Dermis blood vessel endothelial cell (primary cell): Measurements from ENCODE around the gene CTNNA2. TPM values are rescaled to one million over a fixed set of nuclear protein-coding genes. Genes with fewer than 3 reads are reported as not detected.
"Not testable (repeated sequence)": the region's sequence is repeated elsewhere in the genome, so short reads cannot be mapped to it uniquely, and the experiment has no call there.

ENCODE experiments used
- DNase-seq: peaks from one replicate; pipeline ENCODE4 v3.0.0; 2010
- total RNA-seq: library from RNA; depleted of rRNA; stranded (reverse); fragments of >200 nt; gene quantifications from 2 replicates; pipeline ENCODE4 v1.2.3, GENCODE V29; 2014

The CTNNA2 gene
- total RNA-seq, 1 donor from 2014 or later: not detected

- DNase-seq: no peak
Observed at GRCh38 chr2:80040226-80040625, 527.4 kb downstream of the CTNNA2 start.

DNA sequence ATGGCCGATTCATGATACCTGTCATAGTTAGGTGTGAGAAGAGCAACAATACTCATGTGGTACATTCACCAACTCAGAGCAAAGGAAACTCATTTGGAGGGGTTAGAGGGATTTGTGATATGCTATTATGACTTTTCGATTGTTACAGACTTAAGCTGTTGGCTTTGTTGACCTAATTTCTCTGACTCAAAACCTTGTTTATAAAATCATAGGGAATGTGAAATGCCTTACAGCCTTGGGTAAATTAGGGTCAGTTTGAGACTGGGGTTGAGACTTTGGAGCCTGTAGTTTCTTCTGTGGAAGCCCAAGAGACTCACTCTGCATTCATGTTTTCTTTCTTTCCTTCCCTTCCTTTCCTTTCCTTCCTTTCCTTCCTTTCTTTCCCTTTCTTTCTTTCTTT lies 529.8 kb downstream of the CTNNA2 start:
- DNase-seq: no peak

DNA sequence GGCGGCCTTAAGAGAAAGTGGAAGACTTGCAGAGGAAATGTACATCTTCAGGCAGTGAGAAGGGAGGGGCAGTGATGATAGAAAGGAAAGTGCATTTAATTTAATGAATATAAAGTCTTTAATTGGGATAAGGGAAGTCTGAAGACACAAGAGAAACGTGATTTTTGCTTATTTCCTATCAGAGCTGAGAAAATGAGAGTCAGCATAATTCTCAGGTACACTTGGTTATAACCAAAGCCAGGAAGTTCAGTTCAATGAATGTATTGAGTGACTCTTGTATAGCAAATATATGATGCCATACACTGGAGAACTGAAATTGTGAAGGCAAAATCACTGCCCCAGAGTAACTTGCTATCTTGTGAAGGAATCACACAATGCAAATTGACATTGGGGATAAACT lies 535.4 kb downstream of the CTNNA2 start:
- no peak for DNase-seq

DNA sequence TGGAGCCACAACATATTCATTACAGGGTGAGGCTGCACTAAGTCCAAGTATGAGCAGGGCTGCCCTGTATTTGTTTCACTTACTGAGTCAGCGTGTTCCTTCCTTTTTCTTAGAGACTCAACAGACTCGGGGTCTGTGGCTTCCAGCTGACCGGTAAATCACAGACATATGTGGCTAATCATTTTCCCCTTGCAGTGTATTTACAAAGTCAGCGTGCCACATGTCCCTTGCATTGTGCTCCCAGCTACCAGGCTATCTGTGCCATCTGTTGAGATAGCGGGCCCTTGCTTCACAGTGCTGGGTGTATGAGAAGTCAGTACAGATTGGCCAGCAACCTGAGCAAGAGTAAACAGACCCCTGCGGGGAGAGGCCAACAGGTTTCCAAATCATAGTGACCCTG lies 537.4 kb downstream of the CTNNA2 start:
- DNase-seq: no peak

DNA sequence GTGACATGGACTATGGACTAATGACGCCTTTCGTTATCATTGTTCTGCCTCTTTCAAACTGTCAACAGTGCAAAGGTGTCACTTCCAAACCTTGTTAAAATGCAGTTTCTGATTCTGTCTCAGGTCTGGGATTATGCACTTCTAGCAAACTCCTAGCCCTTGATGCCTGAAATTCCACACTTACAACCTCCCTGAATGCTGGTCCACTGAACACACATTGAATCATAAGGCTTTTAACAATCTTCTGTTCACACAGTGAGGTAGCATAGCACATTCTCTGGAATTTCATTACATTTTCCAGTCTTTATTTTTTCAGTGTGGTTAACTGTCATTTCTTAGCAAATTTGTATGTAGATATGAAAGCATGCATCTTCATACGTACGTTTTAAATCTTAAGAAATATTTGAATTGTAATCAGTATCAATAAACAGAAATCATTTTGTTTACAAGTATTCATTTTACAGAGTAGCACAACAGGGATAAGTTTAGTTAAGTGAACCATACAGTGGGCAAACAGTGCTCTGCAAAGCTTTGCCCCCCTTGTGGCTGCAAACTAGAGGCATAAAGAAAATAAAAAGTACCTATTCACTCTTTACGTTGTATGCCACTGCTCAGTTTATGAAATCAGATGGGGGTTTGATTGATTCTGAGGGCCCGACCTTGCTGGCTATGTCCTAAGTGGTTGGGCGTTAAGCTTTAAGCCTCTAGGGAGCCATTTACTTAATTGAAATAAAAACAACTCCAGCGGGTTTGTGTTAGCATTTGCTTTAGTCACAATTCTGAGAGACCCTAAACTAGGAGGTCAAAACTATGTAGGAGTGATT lies 540.9 kb downstream of the CTNNA2 start:
- DNase-seq: no peak

- no peak for DNase-seq
Observed at GRCh38 chr2:80054346-80054675, 541.5 kb downstream of the CTNNA2 start.

DNA sequence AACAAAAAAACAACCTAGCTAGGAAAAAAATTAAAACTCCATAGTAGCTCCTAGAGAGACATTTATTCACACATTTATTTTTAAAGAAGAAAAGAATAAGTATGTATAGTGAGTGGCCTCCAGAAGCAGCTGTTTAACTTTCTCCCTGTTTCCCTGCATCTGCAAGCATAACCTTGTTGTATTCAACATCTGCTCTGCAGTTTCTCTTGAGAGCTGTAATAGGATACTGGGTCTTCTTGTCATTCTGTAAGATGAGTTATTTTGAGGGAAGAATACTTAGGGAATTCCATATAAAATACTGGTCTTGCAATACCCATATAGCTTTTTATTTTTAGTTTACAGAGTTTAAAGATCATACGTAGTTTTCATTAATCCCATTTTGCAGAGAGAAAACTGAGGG lies 545.1 kb downstream of the CTNNA2 start:
- no peak for DNase-seq

- DNase-seq: no peak
Observed at GRCh38 chr2:80058562-80058961, 545.7 kb downstream of the CTNNA2 start.

DNA sequence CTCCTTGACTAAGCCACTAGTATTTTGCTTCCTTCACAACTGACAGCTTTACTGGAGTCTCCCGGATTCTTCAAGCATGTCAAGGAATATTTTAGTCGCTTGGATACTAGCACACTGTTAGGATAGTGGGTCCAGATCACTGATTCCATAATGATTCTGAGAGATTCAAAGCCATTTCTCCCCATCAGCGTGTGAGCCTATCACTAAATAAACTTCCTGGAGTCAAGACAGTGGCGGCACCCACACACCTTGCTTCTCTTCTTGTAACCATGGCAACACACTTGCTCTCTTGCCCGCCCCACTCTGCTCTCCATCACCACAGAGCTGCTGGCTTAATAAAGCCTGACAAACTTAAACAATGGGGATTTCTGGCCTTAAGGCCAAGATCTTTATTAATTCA lies 546.6 kb downstream of the CTNNA2 start:
- DNase-seq: no peak

DNA sequence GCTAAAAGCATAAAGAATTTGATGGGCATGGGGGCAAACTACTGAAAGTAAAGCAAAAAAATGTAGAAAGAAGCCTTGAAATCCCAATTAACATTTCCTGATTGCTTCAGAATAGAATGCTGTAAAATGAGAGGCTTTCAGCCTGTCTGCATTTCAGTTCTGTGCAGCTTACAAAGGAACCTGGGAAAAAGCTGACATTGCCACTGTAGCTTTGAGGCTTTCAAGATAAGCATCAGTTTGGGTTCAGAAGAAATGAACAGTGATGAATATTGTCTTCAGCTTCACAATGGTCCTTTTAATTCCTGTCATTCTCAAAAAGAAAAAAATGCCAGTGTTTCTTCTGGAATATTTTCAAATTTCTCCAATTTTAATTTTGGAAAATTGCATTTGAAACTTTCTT lies 549.0 kb downstream of the CTNNA2 start:
- no peak for DNase-seq

DNA sequence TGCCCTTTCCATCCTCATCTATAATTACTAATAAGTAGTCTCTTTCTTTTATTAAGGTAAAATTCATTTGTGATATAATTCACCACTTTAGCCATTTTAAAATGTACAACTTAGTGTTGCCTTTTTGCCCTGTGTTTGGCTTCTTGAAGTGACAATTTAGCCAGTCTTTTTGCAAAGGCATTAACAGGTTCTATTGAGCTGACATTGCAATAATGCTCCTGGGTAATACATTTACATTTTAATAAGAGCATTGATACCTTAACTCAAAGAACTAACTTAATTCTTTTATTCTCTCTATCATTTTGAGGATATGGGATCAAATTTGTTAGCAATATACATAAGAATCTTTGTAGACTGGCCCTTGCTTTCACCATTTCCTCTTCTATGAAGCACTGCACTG lies 549.4 kb downstream of the CTNNA2 start:
- DNase-seq: no peak

DNA sequence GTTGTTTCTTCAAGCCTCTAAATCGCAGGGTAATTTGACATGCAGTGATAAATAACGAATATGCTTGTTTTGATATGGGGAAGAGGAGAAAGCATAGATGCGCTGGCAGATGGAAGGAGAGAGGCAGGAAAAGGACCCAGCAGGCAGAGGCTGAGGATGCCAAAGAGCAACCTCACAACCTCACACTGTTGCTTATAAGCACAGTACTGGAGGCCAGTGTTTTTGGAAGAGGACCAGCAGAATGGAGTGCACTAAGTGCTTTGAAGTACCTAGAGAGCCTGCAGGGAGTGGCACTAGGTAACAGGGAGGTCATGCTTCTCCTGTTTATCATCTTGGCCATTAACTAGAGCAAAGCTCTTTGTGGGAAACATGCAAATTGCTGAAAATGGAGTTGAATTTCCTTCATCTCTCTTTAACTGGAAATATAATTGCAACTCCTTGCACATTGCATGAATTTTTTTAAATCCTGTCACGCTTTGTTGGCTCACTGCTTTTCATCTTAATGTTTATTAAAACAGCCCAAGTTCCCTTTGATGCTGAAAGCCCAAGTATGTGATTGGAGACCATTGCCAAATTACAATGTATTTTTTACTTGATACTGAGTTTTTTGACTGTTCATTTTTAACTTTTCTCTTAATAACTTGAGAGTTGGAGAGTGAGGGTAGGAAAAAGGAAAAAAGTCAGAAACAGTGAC lies 555.3 kb downstream of the CTNNA2 start:
- DNase-seq: no peak

GRCh38 chr2:80070587-80070986 lies 557.7 kb downstream of the CTNNA2 start:
- no peak for DNase-seq

DNA sequence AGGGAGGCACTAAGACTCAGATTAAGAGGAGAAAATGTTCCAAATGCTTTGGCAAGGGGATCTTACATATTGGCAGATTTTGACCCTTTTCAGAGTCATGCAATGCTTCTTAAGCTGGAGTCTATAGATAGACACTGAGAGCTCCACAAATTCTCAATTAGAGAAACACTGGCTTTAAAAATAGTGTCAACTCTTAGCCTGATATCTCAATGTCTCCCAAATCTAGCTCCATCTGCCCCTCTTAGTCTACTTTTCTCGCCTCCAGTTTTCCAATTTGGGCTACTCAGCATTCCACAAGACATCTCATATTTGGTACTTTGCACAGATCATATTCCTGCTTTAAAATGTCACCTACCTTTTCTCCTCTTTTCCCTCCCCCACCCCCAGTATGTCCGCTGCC lies 559.1 kb downstream of the CTNNA2 start:
- no peak for DNase-seq

DNA sequence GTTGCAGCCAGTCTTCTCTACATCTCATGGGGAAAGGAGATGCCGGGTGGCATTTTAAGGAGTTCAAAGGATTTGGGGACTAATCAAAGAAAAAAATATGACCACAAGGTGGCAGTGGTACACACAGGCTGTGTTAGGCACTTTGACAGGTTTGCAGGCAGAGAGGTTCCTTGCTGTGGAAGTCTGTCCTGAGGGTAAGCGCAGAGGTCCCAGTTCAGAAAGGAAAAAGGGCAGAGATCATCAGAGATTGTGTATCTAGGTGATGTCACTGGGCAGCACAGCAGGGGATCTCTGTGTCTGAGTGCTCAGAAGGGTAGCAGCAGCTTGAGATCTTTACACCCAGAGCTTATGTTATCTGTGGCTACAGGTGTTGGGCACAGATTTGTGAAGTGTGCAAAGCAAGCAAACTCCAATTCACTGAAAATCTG lies 560.3 kb downstream of the CTNNA2 start:
- peak; percentile 68 for DNase-seq

DNA sequence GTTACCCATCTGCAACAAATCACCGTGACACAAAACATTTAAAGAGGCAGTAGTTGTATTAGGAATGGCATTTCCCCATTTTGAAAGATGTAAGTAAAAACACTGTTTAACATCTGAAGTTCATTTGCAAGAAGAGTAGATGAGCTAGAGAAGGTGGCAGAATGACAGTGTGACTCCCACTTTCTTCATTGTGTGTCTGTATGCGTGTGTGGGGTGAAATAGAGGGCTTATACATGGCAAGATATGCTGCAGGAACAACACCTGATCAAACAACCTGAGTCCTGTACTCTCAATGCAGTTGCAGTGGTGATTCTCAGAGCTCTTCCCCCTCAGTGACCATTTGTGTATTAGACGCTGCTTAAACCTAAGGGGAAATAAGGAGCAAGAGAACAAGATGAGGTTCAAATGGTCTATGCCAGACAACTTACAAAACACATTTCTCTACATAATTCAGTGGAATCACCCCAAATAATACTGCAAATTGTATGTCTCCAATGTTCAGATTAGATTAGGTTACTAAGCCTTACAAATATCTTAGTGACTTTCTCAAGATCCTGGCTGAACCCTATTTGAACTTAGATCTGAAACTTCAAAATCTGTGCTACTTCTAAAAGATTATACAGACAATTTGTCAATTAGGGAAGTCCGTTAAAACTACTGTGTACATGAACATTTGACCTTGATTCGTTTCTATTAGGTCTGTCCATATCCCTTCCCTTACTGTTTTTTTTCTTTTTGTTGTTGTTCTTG lies 561.6 kb downstream of the CTNNA2 start:
- no peak for DNase-seq

GRCh38 chr2:80075719-80076118 lies 562.9 kb downstream of the CTNNA2 start:
- no peak for DNase-seq

- DNase-seq: no peak
Observed at GRCh38 chr2:80078290-80079036, 565.6 kb downstream of the CTNNA2 start.

- no peak for DNase-seq
Observed at GRCh38 chr2:80080957-80081356, 568.1 kb downstream of the CTNNA2 start.

DNA sequence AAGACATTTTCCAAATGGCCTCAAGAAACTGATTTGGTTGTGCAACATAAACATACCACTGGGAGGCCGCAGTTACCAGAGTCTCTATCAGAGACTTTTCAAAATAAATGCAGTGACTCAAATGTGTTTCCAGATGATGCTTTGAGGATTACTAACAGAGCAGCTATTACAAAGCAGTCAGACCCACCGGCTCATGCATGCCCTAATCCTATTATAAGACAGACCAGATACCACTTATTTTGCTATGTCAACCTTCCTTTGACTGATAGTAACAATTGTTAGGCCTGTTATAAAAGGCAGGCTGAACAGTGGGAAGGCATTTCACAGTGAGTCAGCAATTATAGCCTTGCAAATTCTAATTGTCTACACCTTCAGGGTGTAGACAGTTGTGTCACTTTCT lies 574.0 kb downstream of the CTNNA2 start:
- DNase-seq: no peak

GRCh38 chr2:80091237-80091636 lies 578.4 kb downstream of the CTNNA2 start:
- DNase-seq: no peak

DNA sequence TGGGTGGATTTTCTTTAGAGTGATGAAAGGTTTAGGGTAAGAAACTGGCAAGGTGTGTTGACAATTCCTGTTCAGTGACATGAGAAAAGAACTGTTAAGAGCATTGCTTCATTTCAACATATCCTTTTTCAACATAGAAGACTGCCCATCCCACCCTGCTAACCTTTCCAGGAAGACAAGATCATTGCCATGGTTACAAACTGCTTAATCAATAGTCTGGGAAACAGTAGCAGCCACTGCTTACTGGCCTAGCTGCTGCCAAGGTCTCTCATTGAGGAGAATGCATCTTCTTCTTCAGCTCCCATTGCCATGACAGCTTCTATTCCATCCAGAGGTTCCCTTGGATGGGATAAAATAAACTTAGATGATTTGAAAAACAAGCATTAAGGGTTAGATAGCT lies 579.6 kb downstream of the CTNNA2 start:
- no peak for DNase-seq

DNA sequence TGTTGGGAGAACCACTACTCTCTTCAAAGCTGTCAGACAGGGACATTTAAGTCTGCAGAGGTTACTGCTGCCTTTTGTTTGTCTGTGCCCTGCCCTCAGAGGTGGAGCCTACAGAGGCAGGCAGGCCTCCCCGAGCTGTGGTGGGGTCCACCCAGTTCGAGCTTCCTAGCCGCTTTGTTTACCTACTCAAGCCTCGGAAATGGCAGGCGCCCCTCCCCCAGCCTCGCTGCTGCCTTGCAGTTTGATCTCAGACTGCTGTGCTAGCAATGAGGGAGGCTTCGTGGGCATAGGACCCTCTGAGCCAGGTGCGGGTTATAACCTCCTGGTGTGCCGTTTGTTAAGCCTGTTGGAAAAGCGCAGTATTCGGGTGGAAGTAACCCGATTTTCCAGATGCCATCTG lies 585.7 kb downstream of the CTNNA2 start:
- not testable (repeated sequence) for DNase-seq
